SU-DHL-6 (cell line): ENCODE data around the gene QPCTL.

Experiments
- H2AFZ ChIP-seq: fragments of 200-600 bp; sonication (generic); 2 replicates; pipeline ENCODE4 v1.6.1; 2014; ENCODE audit warnings: low read depth, mild to moderate bottlenecking, moderate library complexity, mixed read lengths, antibody characterized with exemption, low read length; ENCODE audit not compliant: severe bottlenecking
- H3F3A ChIP-seq: fragments of 200-600 bp; shearing (Covaris generic); 2 replicates; pipeline ENCODE4 v1.6.0; 2016; ENCODE audit warnings: antibody characterized with exemption, mild to moderate bottlenecking; ENCODE audit not compliant: insufficient read depth
- H3K27ac ChIP-seq: fragments of 200-600 bp; sonication (generic); 2 replicates; pipeline ENCODE4 v1.5.1; 2016; ENCODE audit warnings: low read depth, mild to moderate bottlenecking, low read length, moderate library complexity, mixed read lengths
- H3K27me3 ChIP-seq: fragments of 200-600 bp; sonication (generic), shearing (Covaris generic); 2 replicates; pipeline ENCODE4 v1.6.0; 2014; ENCODE audit warnings: mild to moderate bottlenecking, low read length
- H3K36me3 ChIP-seq: fragments of 200-600 bp; sonication (generic); 2 replicates; pipeline ENCODE4 v1.6.1; 2014; ENCODE audit warnings: mild to moderate bottlenecking, low read length, mixed read lengths
- H3K4me2 ChIP-seq: fragments of 300-600, 200-600 bp; shearing (Covaris generic), sonication (generic); 2 replicates; pipeline ENCODE4 v1.6.0; 2014; ENCODE audit warnings: low read length, low read depth, mild to moderate bottlenecking; ENCODE audit not compliant: poor library complexity, severe bottlenecking
- H3K4me3 ChIP-seq: fragments of 200-600 bp; sonication (generic); 2 replicates; pipeline ENCODE4 v1.5.1; 2014; ENCODE audit warnings: antibody characterized with exemption, low read length, mild to moderate bottlenecking, mixed read lengths; ENCODE audit not compliant: insufficient read depth, poor library complexity, severe bottlenecking
- H3K79me2 ChIP-seq: fragments of 200-600 bp; sonication (generic); 2 replicates; pipeline ENCODE4 v1.6.1; 2014; ENCODE audit warnings: mild to moderate bottlenecking, low read length, moderate library complexity; ENCODE audit not compliant: insufficient read depth
- H3K9ac ChIP-seq: fragments of 200-600 bp; sonication (generic); 2 replicates; pipeline ENCODE4 v1.7.0; 2014; ENCODE audit warnings: mild to moderate bottlenecking, low read length
- H3K9me2 ChIP-seq: fragments of 200-600 bp; sonication (generic); replicated peaks from 2 replicates; pipeline ENCODE4 v1.6.1; 2014; ENCODE audit warnings: low read length; ENCODE audit not compliant: insufficient read depth
- H3K9me3 ChIP-seq: fragments of 200-600 bp; sonication (generic); 2 replicates; pipeline ENCODE4 v1.6.1; 2014; ENCODE audit warnings: low read length, mixed read lengths; ENCODE audit not compliant: insufficient read depth
- H4K20me1 ChIP-seq: fragments of 200-600 bp; sonication (generic); 2 replicates; pipeline ENCODE4 v1.6.1; 2014; ENCODE audit warnings: low read depth, mild to moderate bottlenecking, antibody characterized with exemption, low read length, moderate library complexity, mixed read lengths
- EZH2phosphoT487 ChIP-seq: fragments of 200-600 bp; sonication (generic), shearing (Covaris generic); conservative IDR thresholded peaks from 2 replicates; pipeline ENCODE4 v1.6.1; 2018; ENCODE audit warnings: mild to moderate bottlenecking, antibody characterized with exemption, low read length, moderate library complexity, mixed read lengths
- TF ChIP-seq, protein P1 (sequence below): fragments of 200-600 bp; sonication (generic); IDR thresholded peaks from one replicate; pipeline ENCODE4 v1.5.1; 2017; ENCODE audit warnings: antibody characterized with exemption, mild to moderate bottlenecking, low read length, moderate library complexity; ENCODE audit not compliant: insufficient read depth, poor library complexity, severe bottlenecking

The QPCTL gene

DNA sequence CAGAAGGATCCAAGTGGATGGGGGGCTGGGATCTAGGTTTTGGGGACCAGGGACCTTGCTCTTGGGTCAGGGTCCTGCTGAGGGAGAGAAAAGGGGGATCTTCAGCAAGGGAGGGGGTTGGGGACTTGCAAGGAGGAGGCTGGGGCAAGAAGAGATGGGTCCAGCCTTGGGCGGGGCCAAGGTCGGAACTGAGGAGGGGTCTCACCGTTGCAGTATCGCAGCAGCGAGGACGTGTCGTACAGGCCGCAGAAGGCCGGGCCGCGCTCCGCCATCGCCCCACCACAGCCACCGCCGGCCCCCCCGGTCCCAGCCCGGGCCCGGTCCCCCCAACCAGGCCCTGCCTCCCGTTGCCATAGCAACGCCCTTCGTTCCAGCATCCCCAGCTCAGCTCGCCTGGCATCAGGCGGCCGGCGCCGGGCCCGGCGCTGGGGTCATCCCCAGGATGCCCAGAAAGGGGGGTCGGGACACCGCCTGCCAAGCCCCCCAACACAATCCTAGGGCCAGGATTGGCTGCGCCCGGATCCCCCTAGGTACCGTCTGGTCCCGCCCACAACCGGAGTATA, 47.3 kb upstream of the QPCTL start:
- H3K36me3 ChIP-seq = no peaks in the 10 kb centered on the region
- no peaks in the 10 kb centered on the region for H3K9me3 ChIP-seq
- no peak for TF ChIP-seq EZH2phosphoT487
- TF ChIP-seq, protein P1, sequence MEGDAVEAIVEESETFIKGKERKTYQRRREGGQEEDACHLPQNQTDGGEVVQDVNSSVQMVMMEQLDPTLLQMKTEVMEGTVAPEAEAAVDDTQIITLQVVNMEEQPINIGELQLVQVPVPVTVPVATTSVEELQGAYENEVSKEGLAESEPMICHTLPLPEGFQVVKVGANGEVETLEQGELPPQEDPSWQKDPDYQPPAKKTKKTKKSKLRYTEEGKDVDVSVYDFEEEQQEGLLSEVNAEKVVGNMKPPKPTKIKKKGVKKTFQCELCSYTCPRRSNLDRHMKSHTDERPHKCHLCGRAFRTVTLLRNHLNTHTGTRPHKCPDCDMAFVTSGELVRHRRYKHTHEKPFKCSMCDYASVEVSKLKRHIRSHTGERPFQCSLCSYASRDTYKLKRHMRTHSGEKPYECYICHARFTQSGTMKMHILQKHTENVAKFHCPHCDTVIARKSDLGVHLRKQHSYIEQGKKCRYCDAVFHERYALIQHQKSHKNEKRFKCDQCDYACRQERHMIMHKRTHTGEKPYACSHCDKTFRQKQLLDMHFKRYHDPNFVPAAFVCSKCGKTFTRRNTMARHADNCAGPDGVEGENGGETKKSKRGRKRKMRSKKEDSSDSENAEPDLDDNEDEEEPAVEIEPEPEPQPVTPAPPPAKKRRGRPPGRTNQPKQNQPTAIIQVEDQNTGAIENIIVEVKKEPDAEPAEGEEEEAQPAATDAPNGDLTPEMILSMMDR = no peak
- H3K9ac ChIP-seq = peak overlapping the region; percentile 35
- H4K20me1 ChIP-seq = no peaks in the 10 kb centered on the region
- no peak overlapping the region for H3K27ac ChIP-seq
- H3K4me2 ChIP-seq = peak overlapping the region; percentile 65
- peak overlapping the region; percentile 58 for H3K4me3 ChIP-seq
- H3K79me2 ChIP-seq = no peaks in the 10 kb centered on the region
- H2AFZ ChIP-seq = peak overlapping the region; percentile 84
- no peaks in the 10 kb centered on the region for H3K9me2 ChIP-seq
- peaks cover 22% of the 10 kb centered on the region for H3F3A ChIP-seq
- H3K27me3 ChIP-seq = no peaks in the 10 kb centered on the region

DNA sequence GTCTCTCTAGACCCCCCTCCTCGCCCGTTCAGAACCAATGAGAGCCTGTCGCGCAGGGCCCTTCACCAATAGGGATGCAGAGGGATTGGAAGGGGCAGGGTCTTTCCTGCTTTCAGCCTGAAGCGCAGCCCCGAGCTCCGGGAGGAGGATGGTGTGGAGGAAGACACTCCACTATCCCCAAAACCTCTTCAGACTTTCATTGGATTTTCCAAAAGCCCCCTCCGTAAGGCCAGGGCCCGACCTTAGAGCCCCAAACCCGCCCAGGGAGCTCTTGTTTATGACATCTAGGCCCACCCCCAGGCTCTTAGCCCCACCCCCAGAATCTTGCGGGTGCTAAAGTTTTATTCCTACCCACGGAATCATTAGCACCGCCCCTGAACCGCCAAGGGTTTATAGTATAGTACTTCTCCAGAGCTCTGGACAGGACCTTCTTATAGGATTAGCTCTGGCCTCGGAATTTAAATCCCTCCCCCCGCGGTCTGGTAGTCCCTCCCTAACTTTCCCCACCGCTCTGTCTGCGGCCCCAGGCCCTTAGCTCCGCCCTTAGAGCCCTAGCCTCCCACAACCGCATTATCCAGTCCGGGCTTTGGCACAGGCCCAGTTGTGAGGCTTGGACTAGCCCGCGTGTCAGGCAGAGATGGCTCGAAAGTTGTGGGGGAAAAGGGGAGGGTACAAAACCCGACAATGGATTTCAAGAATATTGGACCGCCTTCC, 46.7 kb upstream of the QPCTL start:
- Histone ChIP-seq H3K9ac (peak overlapping the region; percentile 35), H2AFZ (peak overlapping the region; percentile 84), H3F3A (peaks cover 22% of the 10 kb centered on the region), H3K27me3 (no peaks in the 10 kb centered on the region), H3K4me2 (peak overlapping the region; percentile 65), H4K20me1 (no peaks in the 10 kb centered on the region), H3K27ac (no peak overlapping the region), H3K9me3 (no peaks in the 10 kb centered on the region), H3K36me3 (no peaks in the 10 kb centered on the region), H3K9me2 (no peaks in the 10 kb centered on the region), H3K4me3 (peak overlapping the region; percentile 58), H3K79me2 (no peaks in the 10 kb centered on the region)
- TF ChIP-seq EZH2phosphoT487 = no peak
- TF ChIP-seq, protein P1 = no peak

DNA sequence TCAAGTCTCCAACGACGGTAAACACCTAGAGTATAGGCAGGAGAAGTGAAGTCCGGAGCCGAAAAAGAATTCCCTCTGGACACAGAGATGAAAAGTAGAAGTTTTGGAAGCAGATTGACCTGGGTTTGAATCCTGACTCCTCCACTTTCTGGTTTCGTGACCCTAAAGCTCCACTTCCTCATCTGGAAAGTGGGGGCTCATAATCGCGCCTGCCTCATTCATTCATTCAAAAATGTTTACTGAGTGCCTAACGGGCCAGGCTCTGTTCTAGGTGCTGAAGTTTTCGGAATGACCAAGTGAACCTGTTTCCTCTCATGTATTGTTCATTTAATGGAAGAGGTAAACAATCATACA, 46.1 kb upstream of the QPCTL start:
- Histone ChIP-seq H3K9ac (peak overlapping the region; percentile 35), H2AFZ (peak overlapping the region; percentile 84), H3K4me3 (peak overlapping the region; percentile 58), H3F3A (peaks cover 22% of the 10 kb centered on the region), H3K36me3 (no peaks in the 10 kb centered on the region), H4K20me1 (no peaks in the 10 kb centered on the region), H3K27ac (no peak overlapping the region), H3K79me2 (no peaks in the 10 kb centered on the region), H3K4me2 (peak overlapping the region; percentile 65), H3K9me2 (no peaks in the 10 kb centered on the region), H3K9me3 (no peaks in the 10 kb centered on the region), H3K27me3 (no peaks in the 10 kb centered on the region)
- no peak for TF ChIP-seq EZH2phosphoT487
- TF ChIP-seq, protein P1 = no peak
